Upper lobe of left lung (tissue), 4 donors: ENCODE measurements around the gene SHD.

Experiments
- CTCF ChIP-seq, 6 experiments: fragments of 450-650 bp in 4 of 6; fragments of 200-600 bp in 2 of 6; sonication (generic) in 2 of 6; IDR thresholded peaks; one replicate each; pipeline ENCODE4 v1.5.1; 2016 to 2019; ENCODE audit warnings: antibody characterized with exemption in 6 of 6
- POLR2A ChIP-seq, 4 donors: fragments of 450-650 bp; IDR thresholded peaks; one replicate each; pipeline ENCODE4 v1.5.1; 2016 to 2017; ENCODE audit warnings: antibody characterized with exemption in 4 of 4, mild to moderate bottlenecking in 2 of 4

GRCh38 chr19:4297901-4298809, 19.1 kb downstream of the SHD start:
- TF ChIP-seq CTCF (IDR thresholded peaks at IDR 0.05), result no peak
- TF ChIP-seq POLR2A (IDR thresholded peaks at IDR 0.05), result no peak
